Upper lobe of left lung (tissue), 6 donors: Measurements from ENCODE around the gene COA8. TPM values are rescaled to one million over a fixed set of nuclear protein-coding genes. Genes with fewer than 3 reads are reported as not detected.

Experiments used
- ATAC-seq, 2 donors: fragments of 200-7000 bp; cut with Tn5 transposase; one replicate each; pipeline ENCODE4 v1.9.1; 2022; ENCODE audit warnings: mild to moderate bottlenecking in 2 of 2, moderate library complexity in 2 of 2; ENCODE audit not compliant: low FRiP score in 2 of 2
- DNase-seq, 2 donors: peaks; one replicate each; pipeline ENCODE4 v3.0.0-alpha.2; 2019 to 2020
- H3K27ac ChIP-seq, 4 donors: fragments of 200-600 bp; sonication (generic); one replicate each; pipeline ENCODE4 v1.5.1; 2016 to 2019
- H3K27me3 ChIP-seq, 4 donors: fragments of 200-600 bp; sonication (generic); one replicate each; pipeline ENCODE4 v1.5.1; 2017 to 2019
- H3K36me3 ChIP-seq, 4 donors: fragments of 200-600 bp; sonication (generic); one replicate each; pipeline ENCODE4 v1.5.1; 2016 to 2019
- H3K4me1 ChIP-seq, 4 donors: fragments of 200-600 bp; sonication (generic); one replicate each; pipeline ENCODE4 v1.5.1; 2018 to 2019
- H3K4me3 ChIP-seq, 4 donors: fragments of 200-600 bp; sonication (generic); one replicate each; pipeline ENCODE4 v1.5.1; 2017 to 2019; ENCODE audit warnings: mild to moderate bottlenecking in 2 of 4, moderate library complexity in 1 of 4
- H3K9me3 ChIP-seq, 4 donors: fragments of 200-600 bp; sonication (generic); one replicate each; pipeline ENCODE4 v1.5.1; 2018 to 2019
- CTCF ChIP-seq, 6 experiments: fragments of 450-650 bp in 4 of 6; fragments of 200-600 bp in 2 of 6; sonication (generic) in 2 of 6; IDR thresholded peaks; one replicate each; pipeline ENCODE4 v1.5.1; 2016 to 2019; ENCODE audit warnings: antibody characterized with exemption in 6 of 6
- EP300 ChIP-seq, 4 donors: sonication (generic); formaldehyde crosslinking; IDR thresholded peaks; one replicate each; pipeline ENCODE4 v1.5.1; 2017; ENCODE audit warnings: antibody characterized with exemption in 4 of 4, control low read depth in 2 of 4
- POLR2A ChIP-seq, 4 donors: fragments of 450-650 bp; IDR thresholded peaks; one replicate each; pipeline ENCODE4 v1.5.1; 2016 to 2017; ENCODE audit warnings: antibody characterized with exemption in 4 of 4, mild to moderate bottlenecking in 2 of 4
- POLR2AphosphoS5 ChIP-seq, 2 donors: sonication (generic); formaldehyde crosslinking; IDR thresholded peaks; one replicate each; pipeline ENCODE4 v1.5.1; 2017; ENCODE audit warnings: antibody characterized with exemption in 2 of 2
- WGBS, 2 donors: methylation state at CpG; one replicate each; pipeline ENCODE4 v1.1.5; 2017 to 2018; 5-methylcytosine and 5-hydroxymethylcytosine counted together
- total RNA-seq, 6 donors: library from RNA; depleted of rRNA in 4 of 6; stranded (reverse); fragments of >200 nt in 4 of 6; gene quantifications; one replicate each; pipeline versions ENCODE4 v1.1.0 to v1.2.1, GENCODE V29; 2016 to 2021
- donor health status: DM: no; HTN: no; CAD: no; lungs with moderate emphysema.
- donor health status: DM: no; HTN: yes; CAD: no; lungs with severe emphysema.

COA8 gene
- total RNA-seq, 6 donors from 2014 or later, result 12.6 to 38.3 (median 28.6) TPM

- peak overlapping the region in 3 of 4 donors; percentile 43 to 61 (median 52) for H3K27ac ChIP-seq
- TF ChIP-seq CTCF (IDR thresholded peaks at IDR 0.05), result no peak
- TF ChIP-seq POLR2A (IDR thresholded peaks at IDR 0.05), result no peak
- no peak for TF ChIP-seq EP300 (IDR thresholded peaks at IDR 0.05)
- no peak for TF ChIP-seq POLR2AphosphoS5 (IDR thresholded peaks at IDR 0.05)
- 45 to 52% methylated on average over 18 to 20 of the region's 20 CpGs for WGBS, 2 donors
- no peaks in the 10 kb centered on the region for H3K9me3 ChIP-seq
- H3K4me1 ChIP-seq, result peaks cover 53 to 63% (median 56%) of the 10 kb centered on the region in 4 donors
- no peak overlapping the region for H3K4me3 ChIP-seq
- peaks cover 0 to 14% (median 9%) of the 10 kb centered on the region in 4 donors for H3K27me3 ChIP-seq
- DNase-seq (no peak), ATAC-seq (peak in 1 of 2 donors; percentile 1)
- no peaks in the 10 kb centered on the region for H3K36me3 ChIP-seq
Observed at GRCh38 chr14:103517721-103518421, 44.9 kb upstream of the COA8 start.

- Histone ChIP-seq H3K36me3 (no peaks in the 10 kb centered on the region), H3K9me3 (no peaks in the 10 kb centered on the region), H3K4me1 (peaks cover 51 to 61% (median 55%) of the 10 kb centered on the region in 4 donors), H3K27ac (peak overlapping the region in 3 of 4 donors; percentile 43 to 61 (median 52)), H3K4me3 (no peak overlapping the region), H3K27me3 (peaks cover 0 to 20% (median 11%) of the 10 kb centered on the region in 4 donors)
- WGBS, 2 donors, result 31 to 48% methylated on average over 2 to 8 of the region's 9 CpGs
- DNase-seq, result peak; percentile 62 to 93
- TF ChIP-seq POLR2A (IDR thresholded peaks at IDR 0.05), result no peak
- no peak for TF ChIP-seq POLR2AphosphoS5 (IDR thresholded peaks at IDR 0.05)
- peak; percentile 79 to 93 (median 89) for TF ChIP-seq CTCF (IDR thresholded peaks at IDR 0.05)
- peak; percentile 53 to 76 for ATAC-seq
Observed at GRCh38 chr14:103518422-103519042, 44.2 kb upstream of the COA8 start.

- Histone ChIP-seq H3K4me3 (no peak overlapping the region), H3K27me3 (peaks cover 0 to 20% (median 11%) of the 10 kb centered on the region in 4 donors), H3K36me3 (no peaks in the 10 kb centered on the region), H3K4me1 (peaks cover 49 to 56% (median 50%) of the 10 kb centered on the region in 4 donors), H3K27ac (peak overlapping the region in 2 of 4 donors; percentile 41 to 42), H3K9me3 (no peaks in the 10 kb centered on the region)
- WGBS, 2 donors, result 42 to 48% methylated on average over 11 to 13 of the region's 13 CpGs
- TF ChIP-seq CTCF (IDR thresholded peaks at IDR 0.05) (no peak), POLR2AphosphoS5 (IDR thresholded peaks at IDR 0.05) (no peak), EP300 (IDR thresholded peaks at IDR 0.05) (no peak), POLR2A (IDR thresholded peaks at IDR 0.05) (no peak)
- DNase-seq (no peak), ATAC-seq (no peak)
Observed at GRCh38 chr14:103519043-103519836, 43.5 kb upstream of the COA8 start.

- H3K36me3 ChIP-seq, result no peaks in the 10 kb centered on the region
- DNase-seq (peak in 1 of 2 donors; percentile 85), ATAC-seq (no peak)
- 58 to 76% methylated on average over 17 to 22 of the region's 22 CpGs for WGBS, 2 donors
- no peak for TF ChIP-seq POLR2A (IDR thresholded peaks at IDR 0.05)
- no peak for TF ChIP-seq CTCF (IDR thresholded peaks at IDR 0.05)
- no peak for TF ChIP-seq EP300 (IDR thresholded peaks at IDR 0.05)
- peaks cover 0 to 20% (median 11%) of the 10 kb centered on the region in 4 donors for H3K27me3 ChIP-seq
- peak overlapping the region in 3 of 4 donors; percentile 77 to 83 (median 80) for H3K27ac ChIP-seq
- peaks cover 49 to 56% (median 50%) of the 10 kb centered on the region in 4 donors for H3K4me1 ChIP-seq
- H3K9me3 ChIP-seq, result no peaks in the 10 kb centered on the region
- H3K4me3 ChIP-seq, result no peak overlapping the region
Observed at GRCh38 chr14:103519837-103520212, 42.9 kb upstream of the COA8 start.
